GM21737 (cell line): Measurements from ENCODE around the gene GNAQ.
"Not testable (repeated sequence)": the region's sequence is repeated elsewhere in the genome, so short reads cannot be mapped to it uniquely, and the experiment has no call there.

Source experiments
- ATAC-seq: cut with Tn5 transposase; IDR thresholded peaks from one replicate; pipeline ENCODE4 v1.9.1; 2021; ENCODE audit warnings: mild to moderate bottlenecking, moderate library complexity; ENCODE audit not compliant: unreplicated experiment

Gene GNAQ

GRCh38 chr9:77752554-77752953, 279.1 kb downstream of the GNAQ start:
- no peak for ATAC-seq

GRCh38 chr9:77751341-77752091, 280.1 kb downstream of the GNAQ start:
- ATAC-seq, result no peak

GRCh38 chr9:77750981-77751340, 280.6 kb downstream of the GNAQ start:
- no peak for ATAC-seq

GRCh38 chr9:77750284-77750683, 281.3 kb downstream of the GNAQ start:
- ATAC-seq, result no peak

- no peak for ATAC-seq
Observed at GRCh38 chr9:77748214-77748772, 283.3 kb downstream of the GNAQ start.

- ATAC-seq, result no peak
Observed at GRCh38 chr9:77747163-77747562, 284.4 kb downstream of the GNAQ start.

- no peak for ATAC-seq
Observed at GRCh38 chr9:77744841-77745430, 286.7 kb downstream of the GNAQ start.

- no peak for ATAC-seq
Observed at GRCh38 chr9:77743386-77743785, 288.2 kb downstream of the GNAQ start.

- ATAC-seq, result no peak
Observed at GRCh38 chr9:77738932-77739331, 292.7 kb downstream of the GNAQ start.

- ATAC-seq, result no peak
Observed at GRCh38 chr9:77735494-77735893, 296.1 kb downstream of the GNAQ start.

- ATAC-seq, result no peak
Observed at GRCh38 chr9:77731930-77732329, 299.7 kb downstream of the GNAQ start.

GRCh38 chr9:77731008-77731698, 300.5 kb downstream of the GNAQ start:
- no peak for ATAC-seq

GRCh38 chr9:77729177-77729576, 302.4 kb downstream of the GNAQ start:
- ATAC-seq, result no peak

- no peak for ATAC-seq
Observed at GRCh38 chr9:77726814-77727213, 304.8 kb downstream of the GNAQ start.

- no peak for ATAC-seq
Observed at GRCh38 chr9:77726289-77726688, 305.3 kb downstream of the GNAQ start.

GRCh38 chr9:77725820-77726219, 305.8 kb downstream of the GNAQ start:
- no peak for ATAC-seq

- ATAC-seq, result no peak
Observed at GRCh38 chr9:77725046-77725694, 306.4 kb downstream of the GNAQ start.

GRCh38 chr9:77721156-77721555, 310.5 kb downstream of the GNAQ start:
- not testable (repeated sequence) for ATAC-seq

- ATAC-seq, result no peak
Observed at GRCh38 chr9:77719321-77719720, 312.3 kb downstream of the GNAQ start.

- ATAC-seq, result not testable (repeated sequence)
Observed at GRCh38 chr9:77718298-77718640, 313.3 kb downstream of the GNAQ start.

- not testable (repeated sequence) for ATAC-seq
Observed at GRCh38 chr9:77717608-77718297, 313.9 kb downstream of the GNAQ start.
